ENCODE measurements around the gene MSX1. TPM values are rescaled to one million over a fixed set of nuclear protein-coding genes. Genes with fewer than 3 reads are reported as not detected.

Gene MSX1
- total and polyA plus RNA-seq, 2 of the 8 experiments (the other 6 are each of a cell fraction or from before 2014, with no cell fraction given), result 0.47 TPM; not detected in 1

DNA sequence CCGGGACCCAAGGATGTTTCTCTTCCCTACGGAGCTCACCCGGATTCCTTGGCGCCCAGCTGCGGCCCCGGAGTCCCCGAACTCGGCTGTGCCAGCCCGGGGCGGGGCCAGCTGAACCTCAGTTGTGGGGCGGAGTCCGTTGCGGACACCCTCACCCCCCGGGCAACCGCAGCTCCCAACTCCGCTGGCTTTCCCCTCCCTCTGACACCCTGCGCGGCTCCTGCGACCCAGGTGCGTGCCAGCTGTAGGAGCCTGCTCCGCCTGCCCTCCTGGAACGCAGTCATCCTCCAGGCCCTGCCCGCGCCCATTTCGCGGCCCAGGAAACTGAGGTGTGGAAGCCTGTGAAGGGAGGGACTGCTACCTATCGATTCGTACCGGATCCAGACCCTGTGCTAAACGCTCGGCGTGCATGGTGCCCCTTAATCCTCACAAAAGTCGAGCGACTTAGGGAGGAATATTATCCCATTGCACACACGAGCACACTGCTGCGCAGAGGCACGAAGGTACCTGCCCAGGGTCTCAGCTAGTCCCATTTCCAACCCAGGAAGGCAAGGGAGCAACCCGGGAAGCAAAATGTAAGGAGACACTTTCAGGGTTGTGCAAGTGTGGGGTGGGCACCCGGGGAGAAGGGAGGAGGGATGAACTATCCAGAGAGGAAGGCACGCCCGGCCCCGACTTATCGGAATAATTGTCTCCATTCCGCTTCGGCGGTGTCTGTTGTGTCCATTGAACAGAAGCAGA lies 12.3 kb downstream of the MSX1 start (continued):
- peak; percentile 94 for TF ChIP-seq SUZ12 (IDR thresholded peaks at IDR 0.05; ENCODE audit: low read length)
- no peak for TF ChIP-seq SIN3A (conservative IDR thresholded peaks at IDR 0.05 in 1 of 2, IDR thresholded peaks at IDR 0.05 in 1 of 2; ENCODE audit: low read depth in 1 of 2, low read length in 2 of 2)
- no peak for TF ChIP-seq TBP (IDR thresholded peaks at IDR 0.05; ENCODE audit: low read depth, low read length)
- TF ChIP-seq BCL11A (IDR thresholded peaks at IDR 0.05; ENCODE audit: low read depth in 2 of 2, low read length in 2 of 2), result no peak
- no peak for TF ChIP-seq TEAD4 (IDR thresholded peaks at IDR 0.05; ENCODE audit: low read depth, low read length)
- TF ChIP-seq, protein P1, sequence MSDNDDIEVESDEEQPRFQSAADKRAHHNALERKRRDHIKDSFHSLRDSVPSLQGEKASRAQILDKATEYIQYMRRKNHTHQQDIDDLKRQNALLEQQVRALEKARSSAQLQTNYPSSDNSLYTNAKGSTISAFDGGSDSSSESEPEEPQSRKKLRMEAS (IDR thresholded peaks at IDR 0.05), result 0 out of 2 replicates have a peak, but pooled peaks have one; percentile 13
- TF ChIP-seq BRCA1 (IDR thresholded peaks at IDR 0.05; ENCODE audit: low read depth, low read length), result no peak
- TF ChIP-seq CHD7 (IDR thresholded peaks at IDR 0.05; ENCODE audit: insufficient replicate concordance, low read length), result no peak
- no peak for TF ChIP-seq POLR2A (IDR thresholded peaks at IDR 0.05; ENCODE audit: control extremely low read depth in 1 of 2, low read depth in 2 of 2, low read length in 2 of 2)
- peak; percentile 84; the same call in 1 of the 2 replicates for TF ChIP-seq KDM1A (IDR thresholded peaks at IDR 0.05; ENCODE audit: borderline replicate concordance, low read length)
- no peak for TF ChIP-seq TAF1 (IDR thresholded peaks at IDR 0.05; ENCODE audit: low read depth, low read length)
